Uterine smooth muscle cell (primary cell): ENCODE results near the gene PLA2G4B. TPM values are rescaled to one million over a fixed set of nuclear protein-coding genes. Genes with fewer than 3 reads are reported as not detected.

ENCODE experiments used
- total RNA-seq: library from RNA; depleted of rRNA; stranded (reverse); fragments of >200 nt; gene quantifications from 2 replicates; pipeline ENCODE4 v1.2.3, GENCODE V29; 2014

PLA2G4B gene
- 1.2 and 1.9 TPM in 2 replicates for total RNA-seq

GRCh38 chr15:41838400-41838897 is at the start of gene PLA2G4B:
PLA2G4B (plus strand) TSS chr15:41838847; CDS start chr15:41838914, 67 bp downstream.

GRCh38 chr15:41827880-41828806 is 10.5 kb upstream of the PLA2G4B start, which contains the start of gene JMJD7:
JMJD7 (plus strand) TSS chr15:41828092; CDS start chr15:41828125, 33 bp downstream.

GRCh38 chr15:41893422-41894250 is 55.0 kb downstream of the PLA2G4B start, which contains the start of gene SPTBN5:
SPTBN5 (minus strand) TSS chr15:41894053; CDS start chr15:41893497, 556 bp downstream.

Other genes starting within 250 kb of the PLA2G4B start
- 42.0 and 42.8 TPM in 2 replicates for gene MGA, start 178.4 kb upstream of the PLA2G4B start, total RNA-seq
- gene MAPKBP1, start 64.4 kb upstream of the PLA2G4B start, total RNA-seq: 32.2 and 36.5 TPM in 2 replicates
- gene JMJD7, start 10.8 kb upstream of the PLA2G4B start, total RNA-seq: 5.7 and 5.8 TPM in 2 replicates
- under 0.01 and 0.11 TPM in 2 replicates for gene SPTBN5, start 55.2 kb downstream of the PLA2G4B start, total RNA-seq
- 21.9 and 28.0 TPM in 2 replicates for gene EHD4, start 133.7 kb downstream of the PLA2G4B start, total RNA-seq
- not detected in 2 replicates for gene PLA2G4E, start 182.2 kb downstream of the PLA2G4B start, total RNA-seq